Adrenal gland (tissue), 12 donors: ENCODE results near the gene SOAT2. TPM values are rescaled to one million over a fixed set of nuclear protein-coding genes. Genes with fewer than 3 reads are reported as not detected.

Experiments
- DNase-seq, 7 donors: peaks; one replicate each; pipeline ENCODE4 v3.0.0-alpha.2; 2019 to 2020
- H3K27ac ChIP-seq, 5 donors: fragments of 200-600 bp; sonication (generic) in 4 of 5; 1 replicate in 3 of 5; 2 replicates in 2 of 5; pipeline versions ENCODE4 v1.5.1 to v1.8.0; 2016 to 2020; ENCODE audit warnings: mild to moderate bottlenecking in 1 of 5
- H3K27me3 ChIP-seq: fragments of 200-600 bp; 2 replicates; pipeline ENCODE4 v1.8.0; 2021
- H3K36me3 ChIP-seq, 2 donors: fragments of 200-600 bp; replicated peaks in 1 of 2; 1 replicate in 1 of 2; 2 replicates in 1 of 2; pipeline versions ENCODE4 v1.5.1 to v1.8.0; 2018 to 2022
- H3K4me1 ChIP-seq, 2 donors: fragments of 200-600 bp; replicated peaks in 1 of 2; 1 replicate in 1 of 2; 2 replicates in 1 of 2; pipeline versions ENCODE4 v1.5.1 to v1.8.0; 2018 to 2021
- H3K4me3 ChIP-seq, 4 donors: fragments of 200-600 bp; sonication (generic) in 3 of 4; one replicate each; pipeline ENCODE4 v1.5.1; 2016 to 2018
- H3K9me3 ChIP-seq, 3 donors: fragments of 200-600 bp; sonication (generic) in 1 of 3; replicated peaks in 1 of 3; 1 replicate in 2 of 3; 2 replicates in 1 of 3; pipeline versions ENCODE4 v1.5.1 to v1.8.0; 2016 to 2021
- CTCF ChIP-seq, 6 experiments: fragments of 450-650 bp in 4 of 6; fragments of 200-600 bp in 2 of 6; sonication (generic) in 1 of 6; IDR thresholded peaks; 1 replicate in 5 of 6; 2 replicates in 1 of 6; pipeline versions ENCODE4 v1.5.1 to v1.8.0; 2016 to 2021; ENCODE audit warnings: antibody characterized with exemption in 6 of 6, mild to moderate bottlenecking in 2 of 6, moderate library complexity in 1 of 6
- POLR2A ChIP-seq, 2 donors: fragments of 450-650 bp; IDR thresholded peaks; one replicate each; pipeline ENCODE4 v1.6.1; 2017; ENCODE audit warnings: antibody characterized with exemption in 2 of 2, mild to moderate bottlenecking in 2 of 2, moderate library complexity in 1 of 2
- WGBS, 4 donors: extraction: QIAGEN DNeasy Blood & Tissue Kit in 2 of 4; methylation state at CpG; one replicate each; pipeline versions ENCODE4 v1.1.5 to v1.1.7; 2013 to 2017; 5-methylcytosine and 5-hydroxymethylcytosine counted together
- intact Hi-C, 2 donors: fragments of 100-400 bp; cut with DNase I; formaldehyde crosslinking; loops; one replicate each; pipeline versions ENCODE4 v1.14.1 to v1.15.0; 2022 to 2023
- polyA plus RNA-seq, 3 donors: library from polyadenylated mRNA; stranded (reverse); fragments of 200-250 nt in 2 of 3; fragments of 350-450 nt in 1 of 3; fragmentation: Illumina TruSeq in 1 of 3; extraction: RNeasy Lipid Tissue Mini Kit (QIAGEN cat#74804) in 1 of 3; gene quantifications; one replicate each; pipeline ENCODE4 v1.2.3, GENCODE V29; 2013 to 2014
- total RNA-seq, 9 donors: library from RNA; depleted of rRNA in 4 of 9; stranded (reverse); fragments of >200 nt in 4 of 9; fragments of 120-200 nt in 1 of 9; fragmentation: NEBNext Ultra II Directional in 1 of 9; extraction: Animal tissue kit (Norgen Biotek cat#: 25700) in 1 of 9; gene quantifications; one replicate each; pipeline versions ENCODE4 v1.1.0 to v1.2.4, GENCODE V29; 2013 to 2023
- donor health status: healthy with polysubstance abuse.
- donor health status: Bipolar disorder and iron deficiency.
- donor health status: DM: yes; HTN: yes; CAD: no.
- donor health status: DM: no; HTN: no; CAD: no.
- donor health status: DM: no; HTN: no; CAD: no.
- donor health status: DM: yes; HTN: yes; CAD: no.

The SOAT2 gene
- total and polyA plus RNA-seq, 12 donors = 0.34 to 0.79 (median 0.48) TPM; not detected in 9

- no peak for DNase-seq
- H3K27ac ChIP-seq = no peak overlapping the region
- H3K4me1 ChIP-seq = peaks cover 9 to 23% of the 10 kb centered on the region in 2 donors
- no peaks in the 10 kb centered on the region for H3K36me3 ChIP-seq
- H3K27me3 ChIP-seq = no peaks in the 10 kb centered on the region
- no peaks in the 10 kb centered on the region for H3K9me3 ChIP-seq
- H3K4me3 ChIP-seq = no peak overlapping the region
- 66 to 75% (median 67%) methylated on average over 2 of the region's 2 CpGs for WGBS, 4 donors
- intact Hi-C loops = no loop called here
- TF ChIP-seq CTCF (IDR thresholded peaks at IDR 0.05) = no peak
Measured at GRCh38 chr12:53082637-53083175, 20.6 kb upstream of the SOAT2 start.

GRCh38 chr12:53086361-53086760, 16.9 kb upstream of the SOAT2 start:
- Histone ChIP-seq H3K9me3 (no peaks in the 10 kb centered on the region), H3K27ac (no peak overlapping the region), H3K36me3 (no peaks in the 10 kb centered on the region), H3K27me3 (no peaks in the 10 kb centered on the region), H3K4me1 (no peaks in the 10 kb centered on the region), H3K4me3 (no peak overlapping the region)
- intact Hi-C loops = no loop called here
- no peak for DNase-seq
- no peak for TF ChIP-seq CTCF (IDR thresholded peaks at IDR 0.05)
- no peak for TF ChIP-seq POLR2A (IDR thresholded peaks at IDR 0.05)
- WGBS, 4 donors = 70 to 86% (median 82%) methylated on average over 3 of the region's 3 CpGs

- TF ChIP-seq CTCF (IDR thresholded peaks at IDR 0.05) = no peak
- no peak for TF ChIP-seq POLR2A (IDR thresholded peaks at IDR 0.05)
- Histone ChIP-seq H3K27ac (no peak overlapping the region), H3K27me3 (no peaks in the 10 kb centered on the region), H3K9me3 (no peaks in the 10 kb centered on the region), H3K36me3 (no peaks in the 10 kb centered on the region), H3K4me3 (no peak overlapping the region), H3K4me1 (no peaks in the 10 kb centered on the region)
- 86 to 96% (median 92%) methylated on average over 6 of the region's 6 CpGs for WGBS, 4 donors
- intact Hi-C loops = no loop called here
- DNase-seq = no peak
Measured at GRCh38 chr12:53090105-53090504, 13.2 kb upstream of the SOAT2 start.

GRCh38 chr12:53090554-53090953, 12.7 kb upstream of the SOAT2 start:
- no peak for DNase-seq
- Histone ChIP-seq H3K4me3 (no peak overlapping the region), H3K4me1 (no peaks in the 10 kb centered on the region), H3K27me3 (no peaks in the 10 kb centered on the region), H3K9me3 (no peaks in the 10 kb centered on the region), H3K36me3 (no peaks in the 10 kb centered on the region), H3K27ac (no peak overlapping the region)
- WGBS, 4 donors = 52 to 64% (median 58%) methylated on average over 2 of the region's 2 CpGs
- intact Hi-C loops = no loop called here
- TF ChIP-seq CTCF (IDR thresholded peaks at IDR 0.05) (no peak), POLR2A (IDR thresholded peaks at IDR 0.05) (no peak)
